Measurements from ENCODE around the gene JCAD. TPM values are rescaled to one million over a fixed set of nuclear protein-coding genes. Genes with fewer than 3 reads are reported as not detected.

JCAD gene
- total RNA-seq, 1 donor from 2014 or later = 71.0 TPM

GRCh38 chr10:30047924-30048531 lies 11.4 kb downstream of the JCAD start:
- no peak for DNase-seq (ENCODE audit: low spot score)

DNA sequence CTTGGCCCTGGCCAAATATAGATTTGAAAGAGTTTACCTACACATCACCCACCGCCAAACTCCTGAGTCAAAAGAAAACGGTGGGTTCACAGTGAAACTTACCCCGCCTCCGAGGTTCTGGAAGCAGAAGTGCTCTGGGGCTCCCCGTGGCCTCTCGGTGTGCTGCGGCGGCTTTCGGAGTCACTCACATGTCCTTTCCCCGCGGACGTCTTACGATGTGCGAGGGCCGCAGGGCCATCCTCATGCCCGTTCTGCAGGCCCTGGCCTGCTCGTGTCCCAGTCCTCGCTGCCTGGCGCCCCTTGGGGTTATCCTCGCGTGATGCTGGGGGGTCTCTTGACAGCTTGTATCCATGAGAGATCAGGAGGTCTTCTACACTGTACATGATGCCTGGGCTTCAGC lies 12.0 kb downstream of the JCAD start:
- DNase-seq (ENCODE audit: low spot score) = no peak

DNA sequence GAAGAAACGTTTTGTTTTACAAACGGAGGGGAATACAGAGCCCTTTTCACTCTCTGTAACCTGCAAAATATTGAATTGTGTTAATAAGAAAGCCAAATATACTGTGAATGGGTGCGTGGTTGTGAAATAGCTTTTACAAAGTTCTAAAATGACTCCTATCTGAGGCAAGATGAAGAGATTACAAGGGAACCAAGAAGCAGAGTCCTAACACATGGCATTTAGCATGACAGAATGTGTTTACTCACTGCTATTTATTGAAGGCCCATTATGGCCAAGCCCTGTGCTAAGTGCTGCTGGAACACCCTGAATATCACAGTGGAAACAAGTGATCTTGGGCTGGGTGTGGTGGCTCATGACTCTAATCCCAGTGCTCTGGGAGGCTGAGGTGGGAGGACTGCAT lies 12.9 kb downstream of the JCAD start:
- no peak for DNase-seq (ENCODE audit: low spot score)

DNA sequence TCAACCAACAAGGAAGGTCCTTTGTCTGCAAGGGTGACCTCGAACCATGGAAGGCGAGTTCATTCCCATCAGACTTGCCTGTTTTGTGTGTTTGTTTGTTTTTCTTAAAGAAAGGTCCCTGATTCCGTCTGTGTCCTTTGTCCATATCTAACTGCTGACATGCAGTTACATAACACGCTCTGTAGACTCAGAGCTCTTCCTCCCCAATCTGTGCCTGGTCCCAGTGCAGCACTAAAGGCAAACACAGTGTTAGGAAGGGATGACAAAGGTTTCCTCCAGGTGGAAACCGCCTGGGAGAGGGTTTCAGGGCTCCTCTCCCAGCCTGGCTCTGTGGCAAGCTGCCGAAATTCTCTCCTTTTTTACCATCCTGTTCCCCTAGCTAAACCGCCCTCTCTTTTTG lies 13.4 kb downstream of the JCAD start:
- DNase-seq (ENCODE audit: low spot score) = no peak

- peak; percentile 15 for DNase-seq (ENCODE audit: low spot score)
These were observed 15.7 kb downstream of the JCAD start for GRCh38 chr10:30043476-30044270.

DNA sequence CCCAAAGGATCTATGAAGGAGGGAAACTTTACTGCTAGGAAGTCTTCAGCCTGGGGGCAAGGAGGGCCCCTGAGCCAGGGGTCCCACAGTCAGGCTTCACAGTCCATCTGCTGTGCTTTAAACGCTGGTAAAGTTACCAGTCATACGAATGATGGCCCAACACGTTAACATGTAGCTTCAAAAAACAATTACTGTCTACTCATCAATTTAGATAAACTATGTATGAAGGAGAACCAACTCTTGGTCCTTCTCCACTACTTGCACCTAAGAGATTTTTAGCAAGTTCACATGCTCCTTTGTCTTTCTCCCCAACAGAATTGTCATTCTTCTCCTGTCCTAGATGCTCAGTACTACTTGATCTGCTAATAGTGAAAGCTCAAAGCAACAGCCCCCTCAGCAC lies 16.6 kb downstream of the JCAD start:
- no peak for DNase-seq (ENCODE audit: low spot score)

GRCh38 chr10:30041196-30042105 lies 17.9 kb downstream of the JCAD start:
- DNase-seq (ENCODE audit: low spot score) = peak; percentile 53

DNA sequence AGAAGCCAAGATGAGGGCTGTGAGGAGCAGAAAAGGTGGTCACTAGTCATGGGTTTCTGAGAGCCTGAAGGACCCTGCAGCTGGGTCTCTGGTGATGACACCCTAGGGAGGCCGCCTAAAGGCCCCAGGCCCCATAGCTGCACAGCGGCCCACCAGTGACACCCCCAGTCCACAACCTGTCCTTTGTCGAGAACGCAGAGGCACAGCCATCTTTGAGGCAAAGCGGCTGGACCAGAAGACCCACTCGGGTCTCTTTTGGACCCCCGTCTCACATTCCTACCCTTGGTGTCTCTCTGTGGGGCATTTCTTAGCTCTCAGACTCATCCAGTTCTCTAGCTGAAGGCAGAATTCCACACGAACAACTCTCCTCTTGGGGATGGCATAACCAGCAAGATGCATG lies 18.8 kb downstream of the JCAD start:
- no peak for DNase-seq (ENCODE audit: low spot score)

DNA sequence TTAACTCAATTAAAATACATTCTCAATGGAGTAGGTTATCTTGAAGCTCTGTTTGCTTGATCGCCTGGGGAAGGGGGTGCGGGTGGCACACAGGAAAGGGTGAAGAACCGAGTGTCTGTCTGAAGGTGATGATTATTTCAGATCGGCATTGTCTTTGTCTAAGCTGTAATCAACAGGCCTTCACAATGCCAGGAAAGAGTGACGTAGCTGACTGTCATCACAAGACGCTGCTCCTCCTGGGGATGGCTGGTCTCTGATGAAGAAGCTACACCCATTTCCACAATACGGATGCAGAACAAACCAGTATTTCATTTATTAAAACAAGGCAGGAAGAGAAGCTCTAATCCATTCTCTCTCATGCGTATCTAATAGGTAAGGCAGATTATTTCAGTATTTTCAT lies 19.4 kb downstream of the JCAD start:
- no peak for DNase-seq (ENCODE audit: low spot score)

DNA sequence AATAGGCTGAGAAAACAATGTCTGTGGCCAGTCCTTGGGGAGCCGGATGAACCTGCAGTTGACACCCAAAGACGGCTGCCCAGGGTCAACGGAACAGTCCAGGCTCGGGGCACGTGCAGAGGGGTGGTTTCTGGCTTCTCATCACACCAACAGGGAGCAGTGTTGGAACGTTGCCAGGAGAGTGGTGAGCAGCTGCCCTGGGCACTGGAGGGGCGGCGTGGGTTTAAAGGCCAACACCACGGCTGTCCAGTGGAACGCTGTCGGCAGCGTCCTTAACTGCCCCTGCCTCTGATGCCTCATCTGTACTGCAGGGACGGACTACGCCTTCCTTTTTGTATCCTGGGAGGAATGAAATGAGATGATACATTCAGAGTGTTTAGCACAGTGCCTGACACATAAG lies 19.8 kb downstream of the JCAD start:
- DNase-seq (ENCODE audit: low spot score) = no peak

DNA sequence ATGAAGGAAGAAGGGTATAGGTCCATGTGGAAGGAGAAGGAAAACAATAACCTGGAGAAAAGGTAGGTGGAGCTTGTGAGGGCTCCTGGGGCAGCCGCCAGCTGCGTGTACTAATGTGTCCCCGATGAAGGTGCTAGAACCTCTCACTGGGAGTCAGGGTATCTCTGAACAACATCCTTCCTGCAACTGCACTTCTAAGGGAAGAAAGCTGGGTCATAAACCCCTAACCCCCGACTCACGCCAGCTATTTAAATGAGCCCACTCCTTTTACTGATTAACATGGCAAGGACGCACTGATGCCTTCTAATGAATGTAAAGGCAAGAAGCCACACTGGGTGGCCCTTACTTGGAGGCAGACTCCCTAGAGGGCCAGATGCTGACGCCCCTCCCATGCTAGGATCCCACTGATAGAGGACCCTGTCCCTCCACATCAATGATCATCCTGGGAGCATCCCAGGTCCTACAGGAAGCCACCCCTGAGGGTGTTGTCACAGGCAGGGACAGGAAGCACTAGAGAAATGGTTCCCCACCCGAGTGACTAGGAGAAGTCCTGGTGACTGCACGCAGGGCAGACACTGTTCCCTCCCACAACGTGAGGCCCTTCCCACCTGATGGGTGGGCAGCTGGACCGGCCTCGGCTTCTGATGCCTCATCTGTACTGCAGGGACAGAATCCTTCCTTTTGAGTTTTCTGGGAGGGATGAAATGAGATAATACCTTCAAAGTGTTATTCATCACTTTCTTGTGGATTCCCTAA lies 20.4 kb downstream of the JCAD start:
- no peak for DNase-seq (ENCODE audit: low spot score)

DNA sequence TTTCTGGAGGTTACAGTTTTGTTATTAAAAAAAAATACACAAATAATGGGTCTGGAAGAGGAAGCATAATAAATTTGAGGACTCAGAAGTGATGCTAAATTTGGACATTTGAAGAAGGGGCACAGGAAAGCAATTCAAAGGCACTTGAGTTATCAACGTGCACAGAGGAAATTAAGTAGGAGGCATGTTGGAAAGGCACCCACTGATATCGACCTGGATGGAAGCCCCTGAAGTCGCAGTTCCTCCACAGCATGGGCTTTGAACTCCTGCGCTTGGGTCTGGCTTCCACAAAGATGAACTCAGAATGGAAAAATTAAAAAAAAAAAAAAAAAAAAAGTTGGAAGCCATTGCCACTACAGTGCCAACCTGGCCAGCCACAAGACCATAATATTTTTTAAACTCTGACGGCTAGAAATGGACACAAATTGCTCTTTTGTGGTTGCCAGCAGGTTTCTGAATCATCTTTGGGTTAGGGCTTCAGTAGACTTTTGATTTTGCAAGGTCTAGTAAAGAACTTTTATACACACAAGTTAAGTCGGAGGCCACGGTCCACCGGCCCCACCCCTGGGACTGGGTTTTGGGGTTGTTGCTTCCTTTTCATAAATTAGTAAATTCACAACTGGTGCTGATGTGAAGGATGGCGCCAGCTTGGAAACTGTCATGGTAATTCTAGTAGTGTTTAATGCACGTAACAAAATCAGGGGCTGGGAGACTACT lies 21.6 kb downstream of the JCAD start:
- DNase-seq (ENCODE audit: low spot score) = no peak

- peak; percentile 26 for DNase-seq (ENCODE audit: low spot score)
These were observed 22.6 kb downstream of the JCAD start for GRCh38 chr10:30036811-30037210.

DNA sequence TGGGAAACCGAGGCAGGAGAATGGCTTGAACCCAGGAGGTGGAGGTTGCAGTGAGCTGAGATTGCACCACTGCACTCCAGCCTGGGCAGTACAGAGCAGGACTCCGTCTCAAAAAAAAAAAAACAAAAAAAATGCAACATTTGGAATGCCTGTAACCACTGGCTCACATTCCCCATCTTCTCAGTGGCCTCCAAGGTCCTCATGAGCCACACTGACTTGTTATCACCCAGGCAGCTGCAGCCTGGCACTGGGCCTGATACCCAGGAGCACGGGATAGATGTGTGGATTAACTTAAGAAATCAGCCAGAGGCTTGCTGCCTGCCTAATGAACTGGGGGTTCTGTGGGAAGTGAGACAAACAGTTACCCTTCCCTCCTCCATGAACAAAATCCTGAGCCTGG lies 23.0 kb downstream of the JCAD start:
- DNase-seq (ENCODE audit: low spot score) = peak; percentile 32

GRCh38 chr10:30034433-30035137 lies 24.8 kb downstream of the JCAD start:
- DNase-seq (ENCODE audit: low spot score) = no peak

- DNase-seq (ENCODE audit: low spot score) = no peak
These were observed 27.3 kb downstream of the JCAD start for GRCh38 chr10:30032125-30032524.

- peak; percentile 62 for DNase-seq (ENCODE audit: low spot score)
These were observed 29.5 kb downstream of the JCAD start for GRCh38 chr10:30029872-30030256.

DNA sequence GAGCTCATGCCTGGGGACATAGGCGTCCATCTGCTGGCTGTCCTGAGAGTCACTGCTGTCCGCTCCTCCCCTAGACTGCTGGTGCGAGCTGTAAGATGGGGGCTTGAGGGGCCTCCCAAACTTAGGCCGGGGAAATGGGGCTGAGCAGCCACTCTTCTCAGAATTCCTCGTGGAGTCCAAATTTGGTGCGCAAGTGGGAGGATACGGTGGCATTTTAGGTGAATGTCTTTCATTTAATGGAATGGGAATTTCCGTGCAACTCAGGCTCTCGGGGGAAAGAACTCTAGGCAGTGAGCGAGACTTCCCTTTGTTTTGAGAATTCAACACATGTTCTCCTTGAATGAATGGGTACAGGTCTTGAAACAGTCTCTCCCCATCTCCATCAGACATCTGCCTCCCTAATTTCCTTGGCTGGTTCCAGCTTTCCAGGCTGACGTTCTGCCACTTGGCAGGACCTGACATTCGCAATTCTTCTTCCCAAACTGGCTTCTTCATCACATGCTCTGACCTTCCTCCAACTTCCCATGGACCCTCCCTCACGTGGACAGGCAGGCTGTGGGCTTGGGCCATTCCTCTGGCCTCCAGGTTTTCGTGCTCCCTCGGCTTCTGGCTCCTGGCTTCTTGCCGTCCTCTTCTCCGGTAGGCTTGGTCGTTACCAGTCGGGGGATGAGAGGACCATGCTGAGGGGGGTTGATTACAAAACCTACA lies 30.1 kb downstream of the JCAD start:
- DNase-seq (ENCODE audit: low spot score) = no peak

DNA sequence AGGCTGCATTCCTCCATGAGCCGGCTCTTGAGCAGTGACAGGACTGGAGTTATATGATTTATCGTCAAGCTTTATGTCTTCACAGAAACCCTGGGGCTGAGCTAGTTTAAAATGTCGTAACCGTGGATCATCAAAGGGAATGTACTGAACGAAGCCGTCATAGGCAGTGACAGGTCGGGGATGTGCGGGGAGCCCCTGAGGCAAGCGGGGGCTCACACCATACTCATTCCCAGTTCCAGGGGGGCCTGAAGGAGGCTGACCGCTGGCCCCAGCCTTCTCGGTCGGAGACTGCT lies 30.7 kb downstream of the JCAD start:
- DNase-seq (ENCODE audit: low spot score) = peak; percentile 98
